Lower leg skin (tissue), 3 donors: ENCODE data around the gene RGS12.

Experiments used
- CTCF ChIP-seq, 3 donors: fragments of 450-650 bp; IDR thresholded peaks; one replicate each; pipeline ENCODE4 v1.5.1; 2016; ENCODE audit warnings: antibody characterized with exemption in 3 of 3, mild to moderate bottlenecking in 3 of 3, moderate library complexity in 2 of 3
- POLR2A ChIP-seq, 2 donors: fragments of 450-650 bp; IDR thresholded peaks; one replicate each; pipeline ENCODE4 v1.6.1; 2016 to 2017; ENCODE audit warnings: antibody characterized with exemption in 2 of 2, mild to moderate bottlenecking in 1 of 2, moderate library complexity in 1 of 2

DNA sequence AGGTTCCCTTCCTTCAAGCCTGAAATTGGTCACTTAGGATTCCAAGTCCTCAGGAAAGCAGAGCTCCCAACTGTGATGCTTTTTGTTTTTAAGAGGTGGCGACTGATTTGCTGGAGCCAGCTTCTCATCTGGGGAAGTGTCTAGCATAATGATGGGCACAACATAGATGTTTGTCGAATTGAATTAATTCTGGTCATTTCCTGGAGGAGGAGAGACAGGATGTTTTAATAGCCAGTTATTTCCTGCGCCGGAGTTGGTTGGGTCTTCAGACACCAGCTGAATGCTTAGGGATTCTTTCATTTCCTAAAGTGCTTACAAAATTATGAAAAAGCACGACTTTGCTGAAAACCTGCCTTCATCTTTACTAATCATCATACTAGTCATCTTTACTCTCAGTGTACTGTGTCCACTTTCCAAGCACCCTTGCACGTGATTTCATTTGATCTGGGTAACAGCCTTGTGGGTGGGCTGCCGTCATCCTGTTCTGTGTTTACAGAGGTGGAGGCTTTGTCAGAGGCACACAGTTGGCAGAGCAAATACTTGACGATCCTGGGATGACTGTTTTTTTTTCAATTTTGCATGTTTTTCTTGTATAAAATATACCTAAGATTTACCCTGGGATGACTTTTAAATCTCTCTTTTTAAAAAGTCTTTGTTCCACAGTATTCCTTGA lies 49.5 kb downstream of the RGS12 start:
- TF ChIP-seq POLR2A (IDR thresholded peaks at IDR 0.05) (no peak), CTCF (IDR thresholded peaks at IDR 0.05) (no peak)
